NOMO-1 treated with DMSO at 0.1 percent for 48 hours (cell line): ENCODE results near the gene OR4L1.
"Not testable (repeated sequence)": the region's sequence is repeated elsewhere in the genome, so short reads cannot be mapped to it uniquely, and the experiment has no call there.

Experiments
- DNase-seq: peaks from one replicate; lab custom pipeline; 2025; ENCODE audit not compliant: unreplicated experiment; lab: John Stamatoyannopoulos, UW

Gene OR4L1, protein sequence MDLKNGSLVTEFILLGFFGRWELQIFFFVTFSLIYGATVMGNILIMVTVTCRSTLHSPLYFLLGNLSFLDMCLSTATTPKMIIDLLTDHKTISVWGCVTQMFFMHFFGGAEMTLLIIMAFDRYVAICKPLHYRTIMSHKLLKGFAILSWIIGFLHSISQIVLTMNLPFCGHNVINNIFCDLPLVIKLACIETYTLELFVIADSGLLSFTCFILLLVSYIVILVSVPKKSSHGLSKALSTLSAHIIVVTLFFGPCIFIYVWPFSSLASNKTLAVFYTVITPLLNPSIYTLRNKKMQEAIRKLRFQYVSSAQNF

DNA sequence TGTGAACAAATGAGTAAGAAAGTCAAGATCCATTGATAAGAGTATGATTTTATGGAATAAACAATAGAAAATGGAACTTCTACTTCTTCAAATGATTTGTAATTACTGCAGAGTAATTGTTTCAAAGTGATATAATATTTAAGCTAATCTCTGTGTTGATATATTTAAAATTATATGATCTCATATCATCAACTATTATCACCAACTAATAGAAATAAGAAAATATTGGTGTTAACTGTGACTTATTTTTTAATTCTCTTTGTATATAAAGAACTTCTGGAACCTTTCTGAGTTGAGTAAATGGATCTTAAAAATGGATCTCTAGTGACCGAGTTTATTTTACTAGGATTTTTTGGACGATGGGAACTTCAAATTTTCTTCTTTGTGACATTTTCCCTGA is at the start of gene OR4L1:
OR4L1 (plus strand) TSS at position 301 of the 400 bp plus-strand sequence; CDS start at position 301, 0 bp downstream.
- DNase-seq, result no peak

DNA sequence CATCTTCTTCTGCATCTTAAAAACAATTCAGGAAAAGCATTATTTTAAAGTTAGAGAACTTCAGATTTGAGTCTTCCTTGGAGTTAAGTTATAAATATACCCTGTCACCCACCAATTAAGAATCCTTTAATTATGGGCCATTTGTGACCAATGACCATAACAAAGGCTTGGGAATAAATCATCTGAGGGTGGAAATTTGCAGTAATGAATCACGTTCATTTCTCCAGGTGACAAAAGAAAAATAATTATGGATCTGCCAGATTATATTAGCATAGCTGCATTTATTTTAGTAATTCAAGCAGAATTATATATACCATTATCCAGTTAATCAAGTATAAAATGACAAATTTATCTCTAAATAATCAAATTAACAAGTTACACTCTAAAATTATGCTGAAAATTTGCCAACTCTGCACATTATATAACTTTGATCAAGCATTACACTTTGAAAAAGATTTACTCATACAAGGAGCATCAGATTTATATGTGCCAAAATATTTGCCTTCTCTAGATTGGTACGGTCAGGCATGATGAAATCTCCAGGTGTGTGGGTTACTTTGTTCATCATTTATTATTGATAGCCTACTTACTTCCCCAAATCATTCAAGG is 40.5 kb upstream of the OR4L1 start, which contains the start of gene OR4K14:
OR4K14 (minus strand) TSS at position 51 of the 609 bp plus-strand sequence. CDS start 4,114 bp downstream, outside the sequence.
- DNase-seq, result no peak

DNA sequence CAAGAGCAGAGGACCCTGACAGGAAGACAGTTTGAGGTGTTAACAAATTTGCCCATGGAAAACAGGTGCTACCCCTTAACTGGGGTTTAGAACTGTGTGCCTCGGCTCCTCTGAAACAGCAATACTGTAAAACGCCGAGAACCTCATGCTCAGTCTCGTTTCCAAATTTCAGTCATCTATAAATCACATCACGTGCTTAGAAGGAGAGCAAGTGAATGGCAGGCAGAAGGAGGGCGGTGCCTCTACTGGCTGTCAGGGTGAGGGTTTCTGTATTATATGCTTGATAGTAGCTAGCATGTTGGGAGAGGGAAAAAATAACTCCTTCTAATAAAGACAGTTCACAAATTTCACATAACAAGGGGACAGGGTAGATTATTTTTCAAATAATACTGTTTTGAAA is 28.8 kb upstream of the OR4L1 start:
- DNase-seq, result no peak

DNA sequence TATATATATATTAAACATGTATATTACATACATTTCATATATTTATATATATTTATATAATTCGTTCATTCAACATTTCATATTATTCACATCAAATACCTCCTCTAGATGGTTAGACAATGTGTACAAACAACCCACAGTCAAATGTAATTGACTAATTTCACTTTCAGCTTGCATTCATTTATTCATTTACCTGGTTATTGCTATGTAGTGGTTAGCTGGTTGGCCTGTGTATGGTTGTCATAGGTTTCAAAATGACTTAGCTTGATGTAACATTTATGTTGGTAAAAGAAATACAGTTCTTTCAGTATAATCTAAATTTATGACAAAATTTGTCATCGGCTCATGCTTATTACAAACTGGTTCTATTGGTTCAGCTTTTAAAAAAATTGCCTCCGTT is 24.4 kb upstream of the OR4L1 start:
- DNase-seq, result no peak

DNA sequence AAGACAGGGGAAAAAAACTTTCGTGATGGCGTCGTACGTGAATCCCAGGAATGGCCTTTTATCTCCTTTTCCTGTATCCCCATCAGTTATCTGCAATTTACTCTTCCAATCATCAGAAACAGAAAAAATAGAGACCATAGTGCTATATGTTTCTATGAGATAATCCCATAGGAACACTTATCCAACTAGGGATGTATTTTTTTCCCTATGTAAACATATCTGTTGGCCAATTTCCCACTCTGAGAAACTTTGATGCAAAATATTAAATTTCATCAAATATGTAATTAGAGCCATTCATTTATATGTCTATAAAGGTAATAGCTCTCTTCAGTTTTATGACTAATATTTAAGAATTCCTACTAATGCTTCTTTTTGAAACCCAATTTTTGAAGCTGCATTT is 23.9 kb upstream of the OR4L1 start, which contains the start of gene OR4K13:
OR4K13 (minus strand) TSS at position 101 of the 400 bp plus-strand sequence. CDS start 1,280 bp downstream, outside the sequence.
- DNase-seq, result no peak

DNA sequence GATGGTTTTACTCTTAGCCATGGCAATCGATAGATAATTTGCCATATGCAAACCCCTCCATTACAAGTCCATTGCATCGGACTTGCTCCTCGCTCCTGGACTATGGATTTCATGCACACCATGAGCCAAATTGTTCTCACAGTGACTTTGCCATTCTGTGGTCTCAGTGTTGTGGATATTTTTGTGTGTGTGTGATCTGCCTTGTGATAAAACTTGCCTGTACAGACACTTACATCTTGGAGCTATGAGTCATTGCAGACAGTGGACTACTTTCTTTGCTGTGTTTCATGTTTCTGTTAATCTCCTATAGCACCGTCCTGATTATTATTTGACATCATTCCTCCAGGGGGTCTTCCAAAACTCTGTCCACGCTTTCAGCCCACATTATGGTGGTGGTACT is 15.6 kb upstream of the OR4L1 start:
- no peak for DNase-seq

DNA sequence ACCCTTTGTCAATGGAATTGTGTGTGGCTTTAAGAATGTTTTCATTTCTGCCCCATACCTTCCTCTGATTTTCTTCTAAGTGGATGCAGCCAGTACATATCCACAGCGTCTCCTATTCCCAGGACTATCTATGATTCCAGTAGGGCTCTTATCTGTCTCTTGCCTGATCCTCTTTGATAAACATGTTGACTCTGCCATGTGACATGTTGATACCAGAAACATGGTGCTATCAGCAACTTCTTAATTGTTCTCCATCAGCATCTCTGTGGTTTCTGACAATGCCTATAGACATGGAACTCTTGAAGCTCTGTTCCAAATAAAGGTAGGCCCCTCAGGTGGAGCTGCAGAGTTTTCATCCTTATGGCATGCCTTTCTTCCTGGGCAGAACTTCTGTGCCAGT is 11.6 kb upstream of the OR4L1 start:
- DNase-seq, result no peak

DNA sequence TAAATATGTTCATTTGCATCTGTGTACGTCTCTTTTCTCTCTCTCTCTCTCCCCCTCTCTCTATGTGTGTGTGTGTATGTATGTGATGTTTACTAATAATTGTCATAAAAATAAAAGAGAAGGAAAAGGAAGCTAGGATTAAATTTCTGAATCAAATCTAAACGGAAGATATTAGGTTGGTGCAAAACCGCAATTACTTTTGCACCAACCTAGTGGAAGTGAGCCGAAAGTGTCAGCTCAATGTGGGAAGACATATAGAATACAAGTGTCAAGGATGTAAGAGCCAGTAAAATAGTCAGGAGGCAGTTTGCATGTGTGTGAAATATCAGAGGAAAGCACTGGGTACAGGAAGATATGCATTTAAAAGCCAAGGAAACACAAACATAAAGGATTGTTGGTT is 32.2 kb downstream of the OR4L1 start:
- no peak for DNase-seq

DNA sequence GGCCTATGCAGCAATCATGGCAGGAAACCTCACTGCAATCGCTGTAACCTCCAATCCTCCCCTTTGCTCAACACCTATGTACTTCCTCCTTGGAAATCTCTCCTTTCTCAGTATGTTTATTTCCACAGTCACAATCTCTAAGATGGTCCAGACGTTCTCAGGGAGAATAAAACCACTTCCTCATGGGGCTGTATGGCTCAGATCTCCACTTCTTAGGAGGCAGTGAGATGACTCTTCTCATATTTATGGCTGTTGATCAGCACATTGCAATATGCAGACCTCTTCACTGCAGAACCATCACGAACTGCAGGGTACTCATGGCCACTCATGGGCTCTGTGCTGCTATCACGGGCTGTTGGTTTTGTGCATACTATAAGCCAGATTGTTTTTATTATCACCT is 33.6 kb downstream of the OR4L1 start:
- peak; percentile 81 for DNase-seq

DNA sequence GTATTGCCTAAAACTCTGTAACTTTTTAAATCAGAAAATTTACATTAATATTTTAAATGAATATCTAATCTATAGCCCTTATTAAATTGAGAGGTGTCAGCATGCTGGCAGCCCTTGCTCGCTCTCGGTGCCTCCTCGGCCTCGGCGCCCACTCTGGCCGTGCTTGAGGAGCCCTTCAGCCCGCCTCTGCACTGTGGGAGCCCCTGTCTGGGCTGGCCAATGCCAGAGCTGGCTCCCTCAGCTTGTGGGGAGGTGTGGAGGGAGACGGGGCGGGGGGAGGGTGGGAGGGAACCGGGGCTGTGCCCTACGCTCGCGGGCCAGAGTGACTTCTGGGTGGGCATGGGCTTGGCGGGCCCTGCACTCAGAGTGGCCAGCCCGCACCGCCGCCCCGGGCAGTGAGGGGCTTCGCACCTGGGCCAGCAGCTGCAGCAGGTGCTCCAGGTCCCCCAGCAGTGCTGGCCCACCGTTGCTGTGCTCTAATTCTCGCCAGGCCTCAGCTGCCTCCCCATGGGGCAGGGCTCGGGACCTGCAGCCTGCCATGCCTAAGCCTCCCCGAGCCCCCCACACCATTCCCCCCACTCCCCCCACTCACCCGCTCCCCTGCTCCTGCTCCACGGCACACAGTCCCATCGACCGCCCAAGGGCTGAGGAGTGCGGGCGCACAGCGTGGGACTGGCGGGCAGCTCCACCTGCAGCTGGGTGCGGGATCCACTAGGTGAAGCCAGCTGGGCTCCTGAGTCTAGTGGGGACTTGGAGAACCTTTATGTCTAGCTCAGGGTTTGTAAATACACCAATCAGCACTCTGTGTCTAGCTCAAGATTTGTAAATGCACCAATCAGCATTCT is 39.3 kb downstream of the OR4L1 start:
- not testable (repeated sequence) for DNase-seq

DNA sequence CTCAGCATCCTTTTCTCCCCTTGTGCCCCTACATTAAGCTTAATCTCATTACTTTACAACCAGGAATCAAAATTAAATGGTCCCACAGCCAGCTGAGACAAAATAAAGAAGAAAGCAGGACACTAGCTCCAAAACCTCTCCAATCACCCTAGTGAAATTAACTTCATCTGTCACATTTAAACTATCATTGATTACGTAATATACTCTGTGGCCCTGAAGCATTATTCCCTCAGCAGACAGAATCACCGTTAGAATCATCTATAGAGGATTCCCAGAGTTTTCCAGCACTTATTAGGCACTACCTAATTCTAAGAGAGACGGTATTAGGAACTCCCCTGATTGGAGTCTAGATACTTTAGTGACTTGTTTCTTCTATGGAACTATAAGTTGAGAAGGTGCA is 50.6 kb downstream of the OR4L1 start, which contains the start of gene OR4K17:
OR4K17 (plus strand) TSS at position 302 of the 400 bp plus-strand sequence. CDS start 6,761 bp downstream, outside the sequence.
- DNase-seq, result no peak
